ENCODE data around the gene JUNB. TPM values are rescaled to one million over a fixed set of nuclear protein-coding genes. Genes with fewer than 3 reads are reported as not detected.

Gene JUNB
- total and polyA plus RNA-seq, 2 of the 8 experiments (the other 6 are each of a cell fraction or from before 2014, with no cell fraction given): 7.4 to 10.0 TPM

DNA sequence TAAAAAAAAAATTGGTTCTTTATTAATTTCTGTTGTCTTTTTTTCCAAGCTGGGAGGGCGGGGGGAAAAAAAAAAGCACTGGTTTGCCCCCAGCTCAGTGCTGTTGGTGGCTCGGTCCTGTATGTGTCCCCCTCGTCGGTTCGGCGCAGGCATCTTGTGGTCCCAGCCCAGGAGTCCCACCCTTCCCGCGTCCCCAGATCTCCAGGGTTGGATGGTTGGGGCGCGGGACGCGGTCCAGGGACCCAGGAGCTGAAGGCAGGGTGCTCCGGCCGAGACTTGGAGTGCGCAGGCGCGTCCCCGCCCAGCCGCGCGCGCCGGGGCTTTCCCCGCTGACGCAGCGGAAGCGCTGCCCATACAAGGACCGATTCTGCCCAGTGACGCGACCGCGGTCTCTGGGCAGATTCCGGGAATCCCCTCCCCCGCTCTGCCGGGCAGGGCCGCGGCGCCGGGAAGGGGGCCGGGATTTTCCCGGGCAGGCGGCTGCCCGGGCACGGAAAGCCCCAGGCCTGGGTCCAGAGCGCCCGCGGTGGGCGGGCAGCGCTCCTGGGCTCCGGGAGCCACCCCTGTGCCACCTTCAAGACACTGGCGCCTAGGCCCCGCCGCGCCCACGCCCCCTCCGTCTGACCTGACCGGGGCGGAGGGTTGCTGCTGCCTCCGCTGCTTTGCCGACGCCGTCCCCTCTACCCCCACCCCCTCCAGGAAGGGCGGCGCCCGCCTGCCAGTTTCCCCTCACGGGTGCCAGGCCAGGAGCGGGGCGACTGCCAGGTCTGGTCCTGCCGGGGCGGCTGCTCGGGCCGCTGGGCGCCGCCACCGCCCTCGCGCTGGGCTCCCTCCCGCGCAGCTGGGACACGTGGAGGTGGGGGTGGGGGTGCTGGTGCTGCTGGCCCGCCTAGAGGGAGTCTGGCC, 2.3 kb downstream of the JUNB start (continued):
- TF ChIP-seq, protein P1, sequence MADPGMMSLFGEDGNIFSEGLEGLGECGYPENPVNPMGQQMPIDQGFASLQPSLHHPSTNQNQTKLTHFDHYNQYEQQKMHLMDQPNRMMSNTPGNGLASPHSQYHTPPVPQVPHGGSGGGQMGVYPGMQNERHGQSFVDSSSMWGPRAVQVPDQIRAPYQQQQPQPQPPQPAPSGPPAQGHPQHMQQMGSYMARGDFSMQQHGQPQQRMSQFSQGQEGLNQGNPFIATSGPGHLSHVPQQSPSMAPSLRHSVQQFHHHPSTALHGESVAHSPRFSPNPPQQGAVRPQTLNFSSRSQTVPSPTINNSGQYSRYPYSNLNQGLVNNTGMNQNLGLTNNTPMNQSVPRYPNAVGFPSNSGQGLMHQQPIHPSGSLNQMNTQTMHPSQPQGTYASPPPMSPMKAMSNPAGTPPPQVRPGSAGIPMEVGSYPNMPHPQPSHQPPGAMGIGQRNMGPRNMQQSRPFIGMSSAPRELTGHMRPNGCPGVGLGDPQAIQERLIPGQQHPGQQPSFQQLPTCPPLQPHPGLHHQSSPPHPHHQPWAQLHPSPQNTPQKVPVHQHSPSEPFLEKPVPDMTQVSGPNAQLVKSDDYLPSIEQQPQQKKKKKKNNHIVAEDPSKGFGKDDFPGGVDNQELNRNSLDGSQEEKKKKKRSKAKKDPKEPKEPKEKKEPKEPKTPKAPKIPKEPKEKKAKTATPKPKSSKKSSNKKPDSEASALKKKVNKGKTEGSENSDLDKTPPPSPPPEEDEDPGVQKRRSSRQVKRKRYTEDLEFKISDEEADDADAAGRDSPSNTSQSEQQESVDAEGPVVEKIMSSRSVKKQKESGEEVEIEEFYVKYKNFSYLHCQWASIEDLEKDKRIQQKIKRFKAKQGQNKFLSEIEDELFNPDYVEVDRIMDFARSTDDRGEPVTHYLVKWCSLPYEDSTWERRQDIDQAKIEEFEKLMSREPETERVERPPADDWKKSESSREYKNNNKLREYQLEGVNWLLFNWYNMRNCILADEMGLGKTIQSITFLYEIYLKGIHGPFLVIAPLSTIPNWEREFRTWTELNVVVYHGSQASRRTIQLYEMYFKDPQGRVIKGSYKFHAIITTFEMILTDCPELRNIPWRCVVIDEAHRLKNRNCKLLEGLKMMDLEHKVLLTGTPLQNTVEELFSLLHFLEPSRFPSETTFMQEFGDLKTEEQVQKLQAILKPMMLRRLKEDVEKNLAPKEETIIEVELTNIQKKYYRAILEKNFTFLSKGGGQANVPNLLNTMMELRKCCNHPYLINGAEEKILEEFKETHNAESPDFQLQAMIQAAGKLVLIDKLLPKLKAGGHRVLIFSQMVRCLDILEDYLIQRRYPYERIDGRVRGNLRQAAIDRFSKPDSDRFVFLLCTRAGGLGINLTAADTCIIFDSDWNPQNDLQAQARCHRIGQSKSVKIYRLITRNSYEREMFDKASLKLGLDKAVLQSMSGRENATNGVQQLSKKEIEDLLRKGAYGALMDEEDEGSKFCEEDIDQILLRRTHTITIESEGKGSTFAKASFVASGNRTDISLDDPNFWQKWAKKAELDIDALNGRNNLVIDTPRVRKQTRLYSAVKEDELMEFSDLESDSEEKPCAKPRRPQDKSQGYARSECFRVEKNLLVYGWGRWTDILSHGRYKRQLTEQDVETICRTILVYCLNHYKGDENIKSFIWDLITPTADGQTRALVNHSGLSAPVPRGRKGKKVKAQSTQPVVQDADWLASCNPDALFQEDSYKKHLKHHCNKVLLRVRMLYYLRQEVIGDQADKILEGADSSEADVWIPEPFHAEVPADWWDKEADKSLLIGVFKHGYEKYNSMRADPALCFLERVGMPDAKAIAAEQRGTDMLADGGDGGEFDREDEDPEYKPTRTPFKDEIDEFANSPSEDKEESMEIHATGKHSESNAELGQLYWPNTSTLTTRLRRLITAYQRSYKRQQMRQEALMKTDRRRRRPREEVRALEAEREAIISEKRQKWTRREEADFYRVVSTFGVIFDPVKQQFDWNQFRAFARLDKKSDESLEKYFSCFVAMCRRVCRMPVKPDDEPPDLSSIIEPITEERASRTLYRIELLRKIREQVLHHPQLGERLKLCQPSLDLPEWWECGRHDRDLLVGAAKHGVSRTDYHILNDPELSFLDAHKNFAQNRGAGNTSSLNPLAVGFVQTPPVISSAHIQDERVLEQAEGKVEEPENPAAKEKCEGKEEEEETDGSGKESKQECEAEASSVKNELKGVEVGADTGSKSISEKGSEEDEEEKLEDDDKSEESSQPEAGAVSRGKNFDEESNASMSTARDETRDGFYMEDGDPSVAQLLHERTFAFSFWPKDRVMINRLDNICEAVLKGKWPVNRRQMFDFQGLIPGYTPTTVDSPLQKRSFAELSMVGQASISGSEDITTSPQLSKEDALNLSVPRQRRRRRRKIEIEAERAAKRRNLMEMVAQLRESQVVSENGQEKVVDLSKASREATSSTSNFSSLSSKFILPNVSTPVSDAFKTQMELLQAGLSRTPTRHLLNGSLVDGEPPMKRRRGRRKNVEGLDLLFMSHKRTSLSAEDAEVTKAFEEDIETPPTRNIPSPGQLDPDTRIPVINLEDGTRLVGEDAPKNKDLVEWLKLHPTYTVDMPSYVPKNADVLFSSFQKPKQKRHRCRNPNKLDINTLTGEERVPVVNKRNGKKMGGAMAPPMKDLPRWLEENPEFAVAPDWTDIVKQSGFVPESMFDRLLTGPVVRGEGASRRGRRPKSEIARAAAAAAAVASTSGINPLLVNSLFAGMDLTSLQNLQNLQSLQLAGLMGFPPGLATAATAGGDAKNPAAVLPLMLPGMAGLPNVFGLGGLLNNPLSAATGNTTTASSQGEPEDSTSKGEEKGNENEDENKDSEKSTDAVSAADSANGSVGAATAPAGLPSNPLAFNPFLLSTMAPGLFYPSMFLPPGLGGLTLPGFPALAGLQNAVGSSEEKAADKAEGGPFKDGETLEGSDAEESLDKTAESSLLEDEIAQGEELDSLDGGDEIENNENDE (IDR thresholded peaks at IDR 0.05; ENCODE audit: insufficient replicate concordance, low read length): no peak
- TF ChIP-seq EGR1 (IDR thresholded peaks at IDR 0.05; ENCODE audit: borderline replicate concordance, low read depth, low read length) (peak; percentile 43; the same call in 1 of the 2 replicates), JUND (IDR thresholded peaks at IDR 0.05; ENCODE audit: low read length) (no peak), NANOG (IDR thresholded peaks at IDR 0.05; ENCODE audit: insufficient read depth, low read depth, low read length, poor library complexity, severe bottlenecking) (no peak), CREB1 (IDR thresholded peaks at IDR 0.05) (peak; percentile 89), RFX5 (IDR thresholded peaks at IDR 0.05; ENCODE audit: borderline replicate concordance, low read depth, low read length) (peak; percentile 86; the same call in 1 of the 2 replicates), POU5F1 (IDR thresholded peaks at IDR 0.05; ENCODE audit: low read depth, low read length) (no peak), CHD1 (IDR thresholded peaks at IDR 0.05; ENCODE audit: low read depth, low read length) (no peak), GABPA (IDR thresholded peaks at IDR 0.05; ENCODE audit: borderline replicate concordance, insufficient read depth, low read length) (no peak), GTF2F1 (IDR thresholded peaks at IDR 0.05; ENCODE audit: borderline replicate concordance, low read depth, low read length) (no peak)
